Uterus (tissue), 4 donors: ENCODE results near the gene PPFIBP1. TPM values are rescaled to one million over a fixed set of nuclear protein-coding genes. Genes with fewer than 3 reads are reported as not detected.
"Not testable (repeated sequence)": the region's sequence is repeated elsewhere in the genome, so short reads cannot be mapped to it uniquely, and the experiment has no call there.

Experiments
- DNase-seq, 2 donors: peaks; one replicate each; pipeline ENCODE4 v3.0.0-alpha.2; 2019 to 2020
- H3K27ac ChIP-seq, 2 donors: fragments of 200-600 bp; sonication (generic); 1 replicate in 1 of 2; 2 replicates in 1 of 2; pipeline ENCODE4 v1.5.1; 2016 to 2018
- H3K27me3 ChIP-seq, 2 donors: fragments of 200-600 bp; sonication (generic); one replicate each; pipeline ENCODE4 v1.5.1; 2018 to 2019; ENCODE audit warnings: control low read depth in 1 of 2
- H3K36me3 ChIP-seq, 2 donors: fragments of 200-600 bp; sonication (generic); one replicate each; pipeline ENCODE4 v1.5.1; 2019; ENCODE audit warnings: control low read depth in 1 of 2
- H3K4me1 ChIP-seq, 2 donors: fragments of 200-600 bp; sonication (generic); one replicate each; pipeline ENCODE4 v1.5.1; 2018 to 2019; ENCODE audit warnings: control low read depth in 1 of 2
- H3K4me3 ChIP-seq, 2 donors: fragments of 200-600 bp; sonication (generic); 1 replicate in 1 of 2; 2 replicates in 1 of 2; pipeline ENCODE4 v1.5.1; 2018 to 2019; ENCODE audit warnings: mild to moderate bottlenecking in 1 of 2
- H3K9me3 ChIP-seq, 2 donors: fragments of 200-600 bp; sonication (generic); one replicate each; pipeline ENCODE4 v1.5.1; 2019; ENCODE audit warnings: control low read depth in 1 of 2
- CTCF ChIP-seq, 4 experiments: fragments of 200-600 bp in 2 of 4; fragments of 450-650 bp in 2 of 4; sonication (generic) in 2 of 4; IDR thresholded peaks; one replicate each; pipeline ENCODE4 v1.5.1; 2016 to 2019; ENCODE audit warnings: antibody characterized with exemption in 4 of 4, mild to moderate bottlenecking in 2 of 4, moderate library complexity in 1 of 4
- POLR2A ChIP-seq, 2 donors: fragments of 450-650 bp; IDR thresholded peaks; one replicate each; pipeline ENCODE4 v1.6.1; 2016; ENCODE audit warnings: antibody characterized with exemption in 2 of 2, mild to moderate bottlenecking in 1 of 2, moderate library complexity in 1 of 2
- intact Hi-C: fragments of 100-400 bp; cut with DNase I; formaldehyde crosslinking; loops from one replicate; pipeline ENCODE4 v1.15.1; 2023; ENCODE audit warnings: low total_unique reads
- total RNA-seq, 4 donors: library from RNA; depleted of rRNA in 3 of 4; stranded (reverse); fragments of >200 nt in 3 of 4; gene quantifications; one replicate each; pipeline versions ENCODE4 v1.1.0 to v1.2.4, GENCODE V29; 2014 to 2023
- donor health status: DM: yes; HTN: yes; CAD: no.

PPFIBP1 gene
- total RNA-seq, 4 donors from 2014 or later: 43.8 to 139 (median 82.7) TPM

- H3K27ac ChIP-seq: peak overlapping the region; percentile 18 to 68
- no peaks in the 10 kb centered on the region for H3K4me1 ChIP-seq
- DNase-seq: peak; percentile 23 to 38
- H3K36me3 ChIP-seq: no peaks in the 10 kb centered on the region
- intact Hi-C loops: no loop called here
- no peak for TF ChIP-seq CTCF (IDR thresholded peaks at IDR 0.05)
- no peak overlapping the region for H3K4me3 ChIP-seq
- no peaks in the 10 kb centered on the region for H3K27me3 ChIP-seq
- no peaks in the 10 kb centered on the region for H3K9me3 ChIP-seq
These were observed 103.3 kb downstream of the PPFIBP1 start for GRCh38 chr12:27627123-27627852.

GRCh38 chr12:27627853-27628469 is 104.0 kb downstream of the PPFIBP1 start:
- DNase-seq, intact Hi-C loops, H3K4me1 ChIP-seq, H3K36me3 ChIP-seq, H3K9me3 ChIP-seq, H3K27me3 ChIP-seq, H3K4me3 ChIP-seq: not testable (repeated sequence)
- peak overlapping the region in 1 of 2 donors; percentile 68 for H3K27ac ChIP-seq

GRCh38 chr12:27630219-27630618 is 106.2 kb downstream of the PPFIBP1 start:
- intact Hi-C loops, H3K27me3 ChIP-seq, H3K27ac ChIP-seq, H3K36me3 ChIP-seq, H3K9me3 ChIP-seq, H3K4me1 ChIP-seq, H3K4me3 ChIP-seq, DNase-seq: not testable (repeated sequence)

GRCh38 chr12:27631365-27631764 is 107.4 kb downstream of the PPFIBP1 start:
- intact Hi-C loops: no loop called here
- DNase-seq: no peak
- Histone ChIP-seq H3K27ac (no peak overlapping the region), H3K4me1 (no peaks in the 10 kb centered on the region), H3K9me3 (no peaks in the 10 kb centered on the region), H3K4me3 (no peak overlapping the region), H3K27me3 (no peaks in the 10 kb centered on the region), H3K36me3 (no peaks in the 10 kb centered on the region)
- no peak for TF ChIP-seq CTCF (IDR thresholded peaks at IDR 0.05)
- TF ChIP-seq POLR2A (IDR thresholded peaks at IDR 0.05): no peak

GRCh38 chr12:27631813-27632491 is 107.9 kb downstream of the PPFIBP1 start:
- intact Hi-C loops: no loop called here
- no peak for TF ChIP-seq POLR2A (IDR thresholded peaks at IDR 0.05)
- no peak for TF ChIP-seq CTCF (IDR thresholded peaks at IDR 0.05)
- Histone ChIP-seq H3K4me1 (no peaks in the 10 kb centered on the region), H3K9me3 (no peaks in the 10 kb centered on the region), H3K36me3 (no peaks in the 10 kb centered on the region), H3K27ac (no peak overlapping the region), H3K27me3 (no peaks in the 10 kb centered on the region), H3K4me3 (no peak overlapping the region)
- no peak for DNase-seq

GRCh38 chr12:27635349-27635972 is 111.5 kb downstream of the PPFIBP1 start:
- no peaks in the 10 kb centered on the region for H3K9me3 ChIP-seq
- H3K27me3 ChIP-seq: no peaks in the 10 kb centered on the region
- no peak overlapping the region for H3K4me3 ChIP-seq
- DNase-seq: no peak
- TF ChIP-seq POLR2A (IDR thresholded peaks at IDR 0.05) (no peak), CTCF (IDR thresholded peaks at IDR 0.05) (peak; percentile 45 to 66 (median 62))
- H3K27ac ChIP-seq: no peak overlapping the region
- H3K4me1 ChIP-seq: no peaks in the 10 kb centered on the region
- no peaks in the 10 kb centered on the region for H3K36me3 ChIP-seq
- intact Hi-C loops: no loop called here

GRCh38 chr12:27636569-27636968 is 112.6 kb downstream of the PPFIBP1 start:
- H3K27ac ChIP-seq, H3K4me1 ChIP-seq, DNase-seq, H3K9me3 ChIP-seq, H3K4me3 ChIP-seq, intact Hi-C loops, H3K36me3 ChIP-seq, H3K27me3 ChIP-seq: not testable (repeated sequence)
